ENCODE measurements around the gene MEIOB.

Gene MEIOB

GRCh38 chr16:1792836-1793577, 79.0 kb downstream of the MEIOB start:
- TF ChIP-seq, protein P1, sequence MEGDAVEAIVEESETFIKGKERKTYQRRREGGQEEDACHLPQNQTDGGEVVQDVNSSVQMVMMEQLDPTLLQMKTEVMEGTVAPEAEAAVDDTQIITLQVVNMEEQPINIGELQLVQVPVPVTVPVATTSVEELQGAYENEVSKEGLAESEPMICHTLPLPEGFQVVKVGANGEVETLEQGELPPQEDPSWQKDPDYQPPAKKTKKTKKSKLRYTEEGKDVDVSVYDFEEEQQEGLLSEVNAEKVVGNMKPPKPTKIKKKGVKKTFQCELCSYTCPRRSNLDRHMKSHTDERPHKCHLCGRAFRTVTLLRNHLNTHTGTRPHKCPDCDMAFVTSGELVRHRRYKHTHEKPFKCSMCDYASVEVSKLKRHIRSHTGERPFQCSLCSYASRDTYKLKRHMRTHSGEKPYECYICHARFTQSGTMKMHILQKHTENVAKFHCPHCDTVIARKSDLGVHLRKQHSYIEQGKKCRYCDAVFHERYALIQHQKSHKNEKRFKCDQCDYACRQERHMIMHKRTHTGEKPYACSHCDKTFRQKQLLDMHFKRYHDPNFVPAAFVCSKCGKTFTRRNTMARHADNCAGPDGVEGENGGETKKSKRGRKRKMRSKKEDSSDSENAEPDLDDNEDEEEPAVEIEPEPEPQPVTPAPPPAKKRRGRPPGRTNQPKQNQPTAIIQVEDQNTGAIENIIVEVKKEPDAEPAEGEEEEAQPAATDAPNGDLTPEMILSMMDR (IDR thresholded peaks at IDR 0.05; ENCODE audit: borderline replicate concordance, control extremely low read depth, extremely low read depth, insufficient read depth, missing control alignments) = no peak
- in situ Hi-C loops (cut with MboI; ENCODE audit: low sequenced_read_pairs, unreplicated experiment) = no loop called here
- DNase-seq (ENCODE audit: low spot score) = no peak

DNA sequence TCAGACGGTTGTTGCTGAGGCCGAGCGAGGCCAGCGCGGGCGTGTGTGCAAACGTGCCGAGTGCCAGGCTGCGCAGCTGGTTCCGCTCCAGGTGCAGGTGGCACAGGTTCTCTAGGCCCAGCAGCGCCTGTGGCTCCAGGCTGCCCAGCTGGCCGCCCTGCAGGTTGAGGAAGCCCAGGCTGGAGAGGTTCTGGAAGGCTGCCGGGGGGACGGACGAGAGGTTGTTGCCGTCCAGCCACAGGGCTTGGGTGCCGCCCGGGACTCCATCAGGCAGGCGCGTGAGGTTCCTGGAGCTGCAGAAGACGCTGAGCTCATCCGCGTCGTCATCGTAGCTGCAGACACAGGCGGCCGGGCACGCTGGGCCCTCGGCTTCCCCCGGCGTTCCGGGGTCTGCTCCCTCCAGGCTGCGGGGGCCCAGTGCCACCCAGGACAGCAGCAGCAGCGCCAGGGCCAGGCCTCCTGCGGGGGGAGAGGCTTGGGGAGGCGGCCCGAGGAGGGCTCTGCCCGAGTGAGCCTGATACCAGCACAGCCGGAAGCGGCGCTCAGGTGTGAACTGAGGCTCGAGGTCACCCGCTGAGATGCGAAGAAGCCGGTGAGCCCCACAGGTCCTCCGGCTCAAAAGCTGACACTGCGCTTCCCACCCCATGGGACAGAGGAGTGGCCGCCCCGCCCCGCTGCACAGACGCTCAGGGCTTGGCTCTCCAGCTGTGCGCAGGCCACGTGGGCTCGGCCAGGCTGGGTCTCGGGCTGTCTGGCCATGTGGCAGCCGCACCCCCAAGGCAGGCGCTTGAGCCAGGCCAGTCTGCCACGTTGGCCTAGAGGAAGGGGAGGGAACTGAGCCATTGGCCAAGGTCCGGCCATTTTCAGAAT, 79.8 kb downstream of the MEIOB start:
- TF ChIP-seq, protein P1 (IDR thresholded peaks at IDR 0.05; ENCODE audit: borderline replicate concordance, control extremely low read depth, extremely low read depth, insufficient read depth, missing control alignments) = no peak
- in situ Hi-C loops (cut with MboI; ENCODE audit: low sequenced_read_pairs, unreplicated experiment) = no loop called here
- no peak for DNase-seq (ENCODE audit: low spot score)

- in situ Hi-C loops (cut with MboI; ENCODE audit: low sequenced_read_pairs, unreplicated experiment) = no loop called here
- TF ChIP-seq, protein P1 (IDR thresholded peaks at IDR 0.05; ENCODE audit: borderline replicate concordance, control extremely low read depth, extremely low read depth, insufficient read depth, missing control alignments) = no peak
- DNase-seq (ENCODE audit: low spot score) = no peak
Measured at GRCh38 chr16:1791256-1791942, 80.6 kb downstream of the MEIOB start.

DNA sequence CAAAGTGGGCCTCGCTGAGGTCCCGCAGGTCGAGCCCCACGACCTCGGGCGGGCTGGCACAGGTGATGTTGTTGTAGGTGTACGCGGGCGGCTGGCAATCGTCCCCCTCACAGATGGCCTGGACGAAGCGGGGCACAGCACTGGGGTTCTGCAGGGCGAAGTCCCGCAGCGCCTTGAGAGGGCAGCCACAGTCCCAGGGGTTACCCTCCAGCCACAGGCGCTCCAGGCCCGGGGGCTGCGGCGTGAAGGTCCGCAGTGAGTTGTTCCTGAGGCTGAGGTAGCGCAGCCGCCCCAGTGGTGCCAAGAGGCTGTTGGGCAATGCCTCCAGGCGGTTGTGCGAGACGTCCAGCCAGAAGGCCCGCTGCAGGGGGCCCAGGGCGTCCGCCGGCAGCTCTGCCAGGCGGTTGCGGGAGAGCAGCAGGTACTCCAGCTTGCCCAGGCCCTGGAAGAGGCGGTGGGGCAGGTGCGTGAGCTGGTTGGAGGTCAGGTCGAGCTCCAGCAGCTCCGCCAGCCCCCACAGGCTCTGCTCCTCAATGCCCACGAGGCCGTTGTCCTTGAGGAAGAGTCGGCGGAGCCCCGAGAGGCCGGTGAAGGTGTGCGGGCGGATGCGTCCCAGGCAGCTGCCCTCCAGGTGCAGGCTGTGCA, 81.2 kb downstream of the MEIOB start:
- DNase-seq (ENCODE audit: low spot score) = no peak
- TF ChIP-seq, protein P1 (IDR thresholded peaks at IDR 0.05; ENCODE audit: borderline replicate concordance, control extremely low read depth, extremely low read depth, insufficient read depth, missing control alignments) = no peak
- in situ Hi-C loops (cut with MboI; ENCODE audit: low sequenced_read_pairs, unreplicated experiment) = no loop called here

DNA sequence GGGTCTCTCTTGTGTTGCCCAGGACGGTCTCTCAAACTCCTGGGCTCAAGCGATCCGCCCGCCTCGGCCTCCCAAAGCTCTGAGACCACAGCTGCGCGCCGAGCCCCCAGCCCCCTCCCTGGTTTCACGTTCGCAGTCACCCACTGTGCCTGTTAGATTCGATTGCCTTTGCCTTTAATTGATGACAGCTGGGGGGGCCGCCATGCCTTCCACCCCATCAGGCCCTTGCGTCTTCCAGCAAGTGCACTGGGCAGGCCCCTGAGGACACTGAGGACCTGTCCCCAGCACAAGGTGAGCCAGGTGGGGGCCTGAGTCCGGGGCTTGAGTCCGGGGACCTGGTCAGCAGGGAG, 81.7 kb downstream of the MEIOB start:
- in situ Hi-C loops (cut with MboI; ENCODE audit: low sequenced_read_pairs, unreplicated experiment) = no loop called here

More for the DNA sequence above, 81.7 kb downstream of the MEIOB start:
- no peak for DNase-seq (ENCODE audit: low spot score)
- TF ChIP-seq, protein P1 (IDR thresholded peaks at IDR 0.05; ENCODE audit: borderline replicate concordance, control extremely low read depth, extremely low read depth, insufficient read depth, missing control alignments) = no peak

Measured in GM13976 (cell line).